Keratinocyte (primary cell): Measurements from ENCODE around the gene DLGAP1.

Experiments
- EZH2 ChIP-seq: IDR thresholded peaks from one replicate; pipeline ENCODE4 v1.6.1; 2012; ENCODE audit warnings: inconsistent platforms, mild to moderate bottlenecking, low read length, moderate library complexity
- TF ChIP-seq, protein P1 (sequence below), 3 experiments: IDR thresholded peaks in 1 of 3; conservative IDR thresholded peaks in 1 of 3; optimal IDR thresholded peaks in 1 of 3; 2 replicates in 2 of 3; 3 replicates in 1 of 3; pipeline versions ENCODE3 to v1.5.1; 2011; ENCODE audit warnings: low read length in 3 of 3, mild to moderate bottlenecking in 3 of 3, moderate library complexity in 2 of 3, control low read depth in 1 of 3, inconsistent platforms in 1 of 3; ENCODE audit not compliant: insufficient read depth in 2 of 3; ENCODE audit errors: extremely low read depth in 1 of 3

DNA sequence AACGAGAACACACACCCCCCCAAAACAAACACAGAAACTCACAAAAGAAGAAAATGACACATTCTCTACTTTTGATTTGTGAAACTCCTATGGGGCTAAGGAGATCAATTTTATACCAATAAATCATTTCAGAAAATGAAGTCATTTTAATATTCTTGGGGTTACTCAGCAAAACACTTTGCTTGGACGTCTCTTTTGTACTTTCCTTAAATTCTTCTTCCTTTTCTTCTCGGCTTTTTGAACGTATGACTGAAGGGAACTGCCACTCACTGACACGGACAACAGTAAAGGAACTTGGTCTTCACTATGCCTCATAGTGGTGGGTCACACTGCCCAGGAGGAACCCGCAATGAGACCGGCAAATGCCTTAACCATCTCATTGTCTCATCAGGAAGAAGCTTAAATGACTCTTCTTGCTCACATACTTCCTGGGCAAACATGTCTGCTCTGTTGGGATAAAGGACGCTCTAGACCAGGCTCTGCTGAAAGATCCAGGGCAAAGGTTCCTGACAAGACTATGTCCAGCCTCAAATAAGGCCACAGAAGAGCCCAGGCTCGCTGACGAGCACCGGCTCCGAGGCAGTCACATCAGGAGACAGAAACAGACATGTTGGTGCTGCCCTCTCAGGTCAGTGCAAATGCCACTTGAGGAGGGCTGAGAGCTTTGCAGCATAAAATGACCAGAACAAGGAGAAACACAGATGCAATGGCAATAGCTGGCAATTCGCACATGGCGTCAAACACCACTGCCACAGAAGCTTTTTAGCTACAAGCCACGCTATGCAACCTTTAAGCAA is 799.7 kb downstream of the DLGAP1 start:
- TF ChIP-seq, protein P1, sequence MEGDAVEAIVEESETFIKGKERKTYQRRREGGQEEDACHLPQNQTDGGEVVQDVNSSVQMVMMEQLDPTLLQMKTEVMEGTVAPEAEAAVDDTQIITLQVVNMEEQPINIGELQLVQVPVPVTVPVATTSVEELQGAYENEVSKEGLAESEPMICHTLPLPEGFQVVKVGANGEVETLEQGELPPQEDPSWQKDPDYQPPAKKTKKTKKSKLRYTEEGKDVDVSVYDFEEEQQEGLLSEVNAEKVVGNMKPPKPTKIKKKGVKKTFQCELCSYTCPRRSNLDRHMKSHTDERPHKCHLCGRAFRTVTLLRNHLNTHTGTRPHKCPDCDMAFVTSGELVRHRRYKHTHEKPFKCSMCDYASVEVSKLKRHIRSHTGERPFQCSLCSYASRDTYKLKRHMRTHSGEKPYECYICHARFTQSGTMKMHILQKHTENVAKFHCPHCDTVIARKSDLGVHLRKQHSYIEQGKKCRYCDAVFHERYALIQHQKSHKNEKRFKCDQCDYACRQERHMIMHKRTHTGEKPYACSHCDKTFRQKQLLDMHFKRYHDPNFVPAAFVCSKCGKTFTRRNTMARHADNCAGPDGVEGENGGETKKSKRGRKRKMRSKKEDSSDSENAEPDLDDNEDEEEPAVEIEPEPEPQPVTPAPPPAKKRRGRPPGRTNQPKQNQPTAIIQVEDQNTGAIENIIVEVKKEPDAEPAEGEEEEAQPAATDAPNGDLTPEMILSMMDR (optimal IDR thresholded peaks at IDR 0.05 in 1 of 3, IDR thresholded peaks at IDR 0.05 in 1 of 3, conservative IDR thresholded peaks at IDR 0.05 in 1 of 3; ENCODE audit: extremely low read depth in 1 of 3, insufficient read depth in 2 of 3, low read length in 3 of 3) = no peak
- no peak for TF ChIP-seq EZH2
